Activated T-cell treated with anti-CD3 and anti-CD28 coated beads for 4 hours (primary cell): ENCODE results near the gene PICK1.
A peak's percentile ranks its signal among the peaks of the same experiment; 100 is the strongest.
"Not testable (repeated sequence)": the region's sequence is repeated elsewhere in the genome, so short reads cannot be mapped to it uniquely, and the experiment has no call there.

Experiments
- DNase-seq: peaks from one replicate; pipeline ENCODE4 v3.0.0-alpha.2; 2020

The PICK1 gene

GRCh38 chr22:38097557-38098409, 40.6 kb downstream of the PICK1 start:
- DNase-seq = no peak

DNA sequence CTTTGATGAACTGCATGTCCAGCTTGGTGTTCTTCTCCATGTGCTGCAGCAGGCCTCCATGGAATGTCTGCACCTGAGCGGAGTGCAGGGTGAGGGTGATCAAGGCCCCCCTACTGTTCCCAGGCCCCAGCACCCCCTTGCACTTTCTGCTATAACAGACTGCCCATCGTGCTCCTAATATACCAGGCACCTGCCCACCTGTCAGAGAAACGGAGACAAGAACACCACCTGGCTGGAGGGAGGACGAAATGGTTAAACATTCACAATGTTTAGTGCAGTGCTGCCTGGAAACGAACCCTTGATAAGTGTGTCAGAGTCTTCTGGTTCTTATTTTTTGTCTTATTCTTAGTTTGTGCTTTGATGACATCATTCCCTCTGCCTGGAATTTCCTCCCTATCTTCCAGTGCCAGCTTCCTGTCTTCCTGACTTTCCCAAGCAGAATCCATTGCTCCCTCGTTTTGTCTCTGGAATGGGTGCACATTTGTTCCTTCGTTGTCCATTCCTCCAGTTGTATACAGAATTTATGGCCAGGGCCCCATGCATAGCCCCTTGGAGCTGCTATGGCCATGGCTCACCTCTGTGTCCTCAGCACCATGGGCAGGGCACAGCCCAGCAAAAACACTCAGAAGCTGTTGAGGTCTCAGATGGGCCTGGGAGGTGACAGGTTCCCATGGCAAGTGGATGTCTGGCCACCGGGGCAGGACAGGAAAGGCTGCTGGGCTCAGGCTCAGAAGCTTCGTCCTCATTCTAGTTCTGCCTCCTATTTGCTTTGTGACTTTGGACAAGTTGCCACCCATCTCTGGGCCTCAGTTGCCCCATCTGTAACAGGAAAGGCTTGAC, 41.4 kb downstream of the PICK1 start:
- no peak for DNase-seq

DNA sequence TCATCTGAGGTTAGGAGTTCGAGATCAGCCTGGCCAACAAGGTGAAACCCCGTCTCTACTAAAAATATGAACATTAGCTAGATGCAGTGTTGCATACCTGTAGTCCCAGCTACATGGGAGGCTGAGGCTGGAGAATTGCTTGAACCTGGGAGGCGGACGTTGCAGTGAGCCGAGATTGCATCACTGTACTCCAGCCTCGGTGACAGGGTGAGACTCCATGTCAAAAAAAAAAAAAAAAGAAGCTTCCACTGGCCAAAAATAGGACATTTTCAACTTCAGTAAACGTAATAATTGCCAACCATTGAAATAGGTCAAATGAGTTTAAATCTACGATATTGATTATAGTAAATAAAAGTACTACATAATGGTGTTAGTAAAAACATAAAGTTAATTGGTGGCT, 46.4 kb downstream of the PICK1 start:
- no peak for DNase-seq

- no peak for DNase-seq
These were observed 46.9 kb downstream of the PICK1 start for GRCh38 chr22:38104084-38104483.

- DNase-seq = no peak
These were observed 49.8 kb downstream of the PICK1 start for GRCh38 chr22:38106814-38107578.

- no peak for DNase-seq
These were observed 50.7 kb downstream of the PICK1 start for GRCh38 chr22:38107692-38108515.

DNA sequence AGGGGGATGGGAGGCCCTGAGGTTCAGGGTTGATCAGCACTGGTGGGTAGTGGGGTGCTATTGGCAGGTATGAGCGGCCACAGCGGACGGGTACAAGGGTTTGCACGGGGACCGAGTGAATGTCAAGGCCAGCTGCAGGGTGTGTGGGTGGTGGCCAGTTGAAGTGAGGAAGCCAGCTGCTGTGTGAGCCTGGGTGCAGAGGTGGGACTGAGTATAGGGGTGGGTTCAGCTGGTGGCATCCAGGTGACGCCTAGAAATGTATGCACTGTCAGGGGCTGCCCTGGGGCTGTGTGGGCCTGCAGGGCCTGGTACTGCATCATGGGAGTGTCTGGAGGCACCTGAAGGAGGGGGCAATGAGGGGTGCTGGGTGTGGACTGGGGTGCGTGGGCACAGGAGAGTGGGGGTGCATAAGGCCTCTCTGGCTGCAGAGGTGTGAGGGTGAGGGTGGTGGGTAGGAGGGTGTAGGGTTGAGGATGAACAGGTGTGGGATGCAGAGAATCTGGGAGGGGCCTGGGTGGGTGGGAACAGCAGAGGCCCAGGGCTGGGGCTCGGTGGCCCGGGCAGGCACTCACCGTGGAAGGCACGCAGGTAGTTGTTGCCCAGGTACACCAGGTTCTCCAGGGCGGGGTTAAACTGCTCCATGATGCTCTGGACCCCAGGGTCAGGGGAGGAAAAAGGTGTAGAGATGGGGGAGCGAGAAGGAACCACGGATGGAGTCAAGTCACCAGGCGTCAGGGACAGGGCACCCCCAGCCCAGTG, 51.5 kb downstream of the PICK1 start:
- no peak for DNase-seq

DNA sequence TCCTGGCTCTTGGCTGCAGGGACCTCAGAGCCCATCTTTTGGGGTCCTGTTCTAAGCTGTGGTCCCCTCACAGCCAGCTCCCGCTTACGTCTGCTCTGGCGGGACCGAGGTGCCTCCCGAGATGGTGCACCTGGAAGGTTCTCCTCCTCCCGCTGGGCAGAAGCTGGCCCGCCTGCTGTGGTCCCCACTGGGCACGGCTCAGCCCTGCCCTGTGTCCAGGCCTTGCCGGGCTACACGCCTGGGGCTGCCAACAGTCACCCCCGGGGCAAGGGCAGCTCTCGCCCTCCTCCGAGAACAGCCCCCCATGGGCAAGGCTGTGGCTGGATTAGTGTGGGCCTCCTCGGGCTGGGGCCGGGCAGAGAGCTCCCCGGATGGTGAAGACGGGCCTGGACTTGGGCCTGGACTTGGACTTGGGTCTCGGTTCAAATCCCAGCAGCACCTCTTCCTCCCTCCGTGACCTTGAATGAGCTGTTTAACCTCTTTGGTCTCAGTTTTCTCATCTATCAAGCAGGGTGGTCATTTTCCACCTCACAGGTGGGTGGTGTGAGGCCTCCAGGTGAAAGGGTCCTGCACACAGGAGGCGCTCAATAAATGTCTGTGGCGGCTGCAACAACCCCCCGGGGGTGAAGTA, 52.3 kb downstream of the PICK1 start:
- DNase-seq = no peak

DNA sequence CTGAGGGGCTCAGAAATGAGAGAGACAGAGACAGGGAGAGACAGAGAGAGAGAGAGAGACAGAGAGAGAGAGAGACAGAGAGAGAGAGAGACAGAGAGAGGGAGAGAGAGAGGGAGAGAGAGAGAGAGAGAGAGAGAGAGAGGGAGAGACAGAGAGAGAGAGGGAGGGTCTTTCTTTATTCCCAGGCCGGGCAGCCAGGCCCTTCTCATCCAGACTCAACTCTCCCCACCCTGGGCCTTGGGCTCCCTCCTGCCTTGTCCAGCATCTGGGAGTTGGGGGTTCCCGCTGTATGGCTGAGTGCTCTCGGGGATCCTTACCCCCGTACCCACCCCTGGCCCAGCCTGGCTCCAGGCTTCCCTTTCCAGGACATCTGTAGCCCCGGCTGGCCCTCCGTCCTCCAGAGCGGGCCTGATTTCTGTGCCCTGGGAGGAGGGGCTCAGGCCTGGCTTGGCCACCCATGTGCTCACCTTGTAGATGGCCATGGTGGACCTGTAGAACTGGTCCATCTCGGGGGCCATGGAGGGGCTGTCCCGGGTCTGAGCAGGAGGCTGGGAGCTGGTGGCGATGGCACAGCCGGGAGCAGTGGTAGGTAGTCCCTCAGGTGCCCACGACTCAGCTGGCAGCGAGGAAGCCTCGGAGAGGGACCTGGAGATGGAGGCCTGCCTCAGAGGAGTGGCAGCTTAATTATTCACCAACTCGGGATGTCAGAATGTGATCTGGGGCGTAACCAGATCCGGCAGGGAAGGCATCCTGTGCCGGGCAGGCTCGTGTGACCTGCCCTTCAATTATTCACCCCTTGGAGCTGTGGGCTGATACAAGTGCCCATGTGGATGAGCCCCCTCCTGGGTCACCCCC, 53.0 kb downstream of the PICK1 start, which contains the start of gene BAIAP2L2:
Gene BAIAP2L2 (minus strand): TSS at position 677 of the 855 bp plus-strand sequence. CDS start 159 bp downstream, at position 518.
- DNase-seq = no peak

- DNase-seq = no peak
These were observed 54.0 kb downstream of the PICK1 start for GRCh38 chr22:38110863-38111852.

GRCh38 chr22:38111925-38112355, 54.7 kb downstream of the PICK1 start:
- DNase-seq = no peak

DNA sequence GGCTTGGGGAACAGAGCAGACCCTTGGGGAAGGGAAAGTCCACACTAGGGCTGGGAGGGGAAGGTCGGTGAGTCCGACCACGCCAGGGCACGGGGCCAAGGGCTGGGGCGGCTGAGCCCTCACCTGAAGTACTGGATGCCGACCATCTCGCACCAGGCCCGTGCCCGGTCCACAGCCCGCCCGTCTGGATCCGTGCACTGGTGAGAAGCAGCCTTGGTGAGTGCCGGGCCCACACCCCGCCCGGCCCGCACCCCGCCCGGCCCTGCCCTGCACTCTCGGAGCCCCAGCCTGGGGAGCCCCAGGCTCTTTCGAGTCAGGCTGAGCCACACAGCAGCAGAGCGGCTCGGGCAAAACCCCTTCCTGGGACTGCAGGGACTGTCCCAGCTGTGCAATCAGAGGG, 55.2 kb downstream of the PICK1 start:
- no peak for DNase-seq

DNA sequence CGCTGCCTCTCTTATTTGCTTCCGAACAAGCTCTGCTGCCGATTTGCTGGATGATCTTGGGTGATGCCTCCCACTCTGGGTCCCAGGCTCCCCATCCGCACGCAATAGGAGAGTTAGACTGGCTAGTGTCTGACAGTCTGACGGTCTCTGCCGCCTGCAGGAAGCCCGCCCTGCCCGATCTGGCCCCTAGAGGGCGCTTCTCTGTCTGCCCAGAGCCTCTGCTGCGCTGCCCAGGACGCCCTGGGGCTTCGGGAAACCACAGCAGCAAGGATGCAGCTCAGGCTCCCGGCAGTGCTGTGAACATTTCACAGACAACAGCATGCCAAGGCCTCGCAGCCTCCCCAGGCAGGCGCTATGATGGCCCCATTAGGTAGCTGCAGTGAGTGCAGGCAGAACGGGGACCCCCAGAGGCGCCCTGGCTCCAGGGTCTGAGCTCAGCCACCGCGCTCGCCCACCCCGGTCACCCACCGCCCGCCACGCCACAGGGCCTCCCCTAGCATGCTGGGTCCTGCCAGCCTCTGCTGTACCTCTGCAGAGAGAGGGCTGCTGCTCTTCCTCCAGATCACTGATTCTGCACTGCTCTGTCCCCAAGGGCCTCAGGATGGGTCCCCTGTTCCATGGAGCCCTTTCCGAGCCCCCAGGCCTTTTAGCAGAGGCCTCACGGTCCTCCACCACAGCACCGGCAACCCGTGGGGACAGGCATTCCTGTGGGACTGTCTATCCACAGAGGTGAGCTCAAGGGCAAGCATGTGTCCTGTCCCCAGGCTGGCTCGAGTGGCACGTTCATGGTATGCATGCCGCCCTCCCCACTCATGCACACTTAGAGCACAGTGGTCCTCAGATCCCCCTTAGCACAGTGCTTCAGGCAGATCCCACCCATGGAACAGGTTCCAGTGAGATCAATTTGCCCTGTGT, 57.5 kb downstream of the PICK1 start:
- peak; percentile 62 for DNase-seq

DNA sequence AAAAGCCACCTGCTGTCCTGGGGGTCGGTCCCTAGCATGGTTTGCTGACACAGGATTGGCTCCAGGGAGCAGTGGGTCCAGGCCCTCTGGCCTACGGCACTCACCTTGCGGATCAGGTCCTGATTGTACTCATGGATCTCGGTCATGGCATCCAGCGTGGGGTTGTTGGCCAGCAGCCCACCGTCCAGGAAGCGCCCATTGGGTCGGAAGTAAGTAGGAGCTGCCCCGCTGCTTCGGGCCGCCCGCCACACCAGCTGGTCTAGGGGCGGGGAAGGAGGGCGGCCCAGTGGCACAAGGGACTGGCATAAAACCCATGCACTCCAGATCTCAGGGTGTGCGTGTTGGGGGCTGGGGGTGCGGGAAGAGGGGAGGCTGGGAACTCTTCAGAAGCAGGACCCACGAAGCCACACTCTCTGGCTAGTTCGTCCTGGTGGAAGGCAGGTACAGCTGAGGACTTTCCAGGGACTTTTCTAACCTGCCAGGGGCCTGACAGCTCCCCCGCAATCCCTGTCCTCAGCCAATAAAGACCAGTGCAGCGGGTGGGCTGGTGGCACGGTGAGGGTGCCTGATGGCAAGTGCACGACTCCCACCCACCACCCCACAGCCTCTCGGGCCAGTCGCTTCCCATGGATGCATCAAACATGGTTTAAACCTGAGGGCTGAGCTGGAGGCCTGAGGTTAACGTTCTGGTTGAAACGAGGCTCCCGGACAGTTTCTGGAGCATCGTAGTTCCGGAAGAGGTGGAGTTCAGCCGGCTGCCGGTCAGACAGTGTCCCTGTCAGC, 58.4 kb downstream of the PICK1 start:
- DNase-seq = no peak

DNA sequence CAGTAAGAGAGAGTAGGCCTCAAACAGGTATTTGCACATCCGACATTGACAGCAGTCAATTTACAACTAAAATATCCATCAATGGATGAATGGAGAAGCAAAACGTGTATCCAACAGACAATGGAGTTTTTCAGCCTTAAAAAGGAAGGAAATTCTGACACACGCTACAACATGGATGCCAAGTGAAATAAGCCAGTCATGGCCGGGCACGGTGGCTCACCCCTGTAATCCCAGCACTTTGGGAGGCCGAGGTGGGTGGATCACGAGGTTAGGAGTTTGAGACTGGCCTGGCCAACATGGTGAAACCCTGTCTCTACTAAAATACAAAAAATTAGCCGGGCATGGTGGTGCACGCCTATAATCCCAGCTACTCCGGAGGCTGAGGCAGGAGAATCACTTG, 60.4 kb downstream of the PICK1 start:
- DNase-seq = not testable (repeated sequence)

DNA sequence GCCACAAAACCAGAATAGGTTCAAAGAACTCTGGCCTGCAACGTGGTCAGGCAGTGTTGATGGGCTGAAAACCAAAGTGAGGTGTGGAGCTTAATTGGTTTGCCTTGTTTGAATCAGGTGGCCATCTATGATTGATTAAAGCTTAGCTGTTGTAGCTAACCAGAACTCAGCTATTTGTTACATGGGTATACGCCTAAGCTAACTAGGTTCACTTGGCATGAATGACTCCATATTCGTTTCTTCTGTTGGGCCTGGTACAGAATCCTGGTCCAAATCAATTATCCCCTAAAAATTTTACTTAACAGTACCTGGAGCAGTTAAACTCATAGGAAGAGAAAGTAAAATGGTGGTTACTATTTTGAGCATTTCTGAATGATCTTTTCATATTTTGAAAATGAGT, 61.0 kb downstream of the PICK1 start:
- DNase-seq = no peak

GRCh38 chr22:38118747-38119146, 61.5 kb downstream of the PICK1 start:
- not testable (repeated sequence) for DNase-seq
